Measurements from ENCODE around the gene TDRD5. TPM values are rescaled to one million over a fixed set of nuclear protein-coding genes. Genes with fewer than 3 reads are reported as not detected.

The TDRD5 gene
- not detected in 3 replicates for total RNA-seq
- long read RNA-seq, result 0 reads

- H3K36me3 Mint-ChIP-seq (ENCODE audit: low read depth), result no peaks in the 10 kb centered on the region
- H3K27ac Mint-ChIP-seq (ENCODE audit: unreplicated experiment), result no peak within 1 kb of the TSS
- peaks cover 23% of the 10 kb centered on the region for H3K27me3 Mint-ChIP-seq (ENCODE audit: low read depth)
- H3K4me3 Mint-ChIP-seq (ENCODE audit: unreplicated experiment), result no peak within 1 kb of the TSS
- no peaks in the 10 kb centered on the region for H3K4me1 Mint-ChIP-seq (ENCODE audit: low read depth)
- H3K9me3 Mint-ChIP-seq (ENCODE audit: low read depth), result peaks cover 4% of the 10 kb centered on the region
- no peak for TF ChIP-seq CTCF (IDR thresholded peaks at IDR 0.05)
- peak; percentile 82 for DNase-seq (ENCODE audit: low spot score)
These were observed at the start of gene TDRD5 for GRCh38 chr1:179591592-179592580. Gene TDRD5 (plus strand): TSS chr1:179591832. CDS start chr1:179592616, 784 bp downstream.

GRCh38 chr1:179545321-179545720 is 46.3 kb upstream of the TDRD5 start:
- no peak for TF ChIP-seq CTCF (IDR thresholded peaks at IDR 0.05)
- Mint-ChIP-seq H3K36me3 (ENCODE audit: low read depth) (no peaks in the 10 kb centered on the region), H3K9me3 (ENCODE audit: low read depth) (no peaks in the 10 kb centered on the region), H3K4me1 (ENCODE audit: low read depth) (no peaks in the 10 kb centered on the region), H3K4me3 (ENCODE audit: unreplicated experiment) (no peak overlapping the region), H3K27ac (ENCODE audit: unreplicated experiment) (no peak overlapping the region), H3K27me3 (ENCODE audit: low read depth) (peaks cover 9% of the 10 kb centered on the region)
- DNase-seq (ENCODE audit: low spot score), result no peak

- no peak overlapping the region for H3K27ac Mint-ChIP-seq (ENCODE audit: unreplicated experiment)
- peaks cover 9% of the 10 kb centered on the region for H3K27me3 Mint-ChIP-seq (ENCODE audit: low read depth)
- H3K36me3 Mint-ChIP-seq (ENCODE audit: low read depth), result no peaks in the 10 kb centered on the region
- H3K4me1 Mint-ChIP-seq (ENCODE audit: low read depth), result peaks cover 11% of the 10 kb centered on the region
- no peak overlapping the region for H3K4me3 Mint-ChIP-seq (ENCODE audit: unreplicated experiment)
- DNase-seq (ENCODE audit: low spot score), result no peak
- H3K9me3 Mint-ChIP-seq (ENCODE audit: low read depth), result no peaks in the 10 kb centered on the region
- TF ChIP-seq CTCF (IDR thresholded peaks at IDR 0.05), result no peak
These were observed 44.6 kb upstream of the TDRD5 start for GRCh38 chr1:179547021-179547535.

- Mint-ChIP-seq H3K9me3 (ENCODE audit: low read depth) (no peaks in the 10 kb centered on the region), H3K4me1 (ENCODE audit: low read depth) (peaks cover 11% of the 10 kb centered on the region), H3K36me3 (ENCODE audit: low read depth) (no peaks in the 10 kb centered on the region), H3K4me3 (ENCODE audit: unreplicated experiment) (no peak overlapping the region), H3K27ac (ENCODE audit: unreplicated experiment) (no peak overlapping the region), H3K27me3 (ENCODE audit: low read depth) (no peaks in the 10 kb centered on the region)
- no peak for TF ChIP-seq CTCF (IDR thresholded peaks at IDR 0.05)
- DNase-seq (ENCODE audit: low spot score), result no peak
These were observed 42.8 kb upstream of the TDRD5 start for GRCh38 chr1:179548666-179549367.

GRCh38 chr1:179549368-179549700 is 42.3 kb upstream of the TDRD5 start:
- Mint-ChIP-seq H3K9me3 (ENCODE audit: low read depth) (no peaks in the 10 kb centered on the region), H3K4me3 (ENCODE audit: unreplicated experiment) (no peak overlapping the region), H3K27me3 (ENCODE audit: low read depth) (no peaks in the 10 kb centered on the region), H3K36me3 (ENCODE audit: low read depth) (no peaks in the 10 kb centered on the region), H3K4me1 (ENCODE audit: low read depth) (peaks cover 11% of the 10 kb centered on the region), H3K27ac (ENCODE audit: unreplicated experiment) (no peak overlapping the region)
- TF ChIP-seq CTCF (IDR thresholded peaks at IDR 0.05), result no peak
- DNase-seq (ENCODE audit: low spot score), result no peak

Data from chondrocyte (in vitro differentiated cells).